GM12892 (cell line): ENCODE measurements around the gene IL17RE.

Source experiments
- DNase-seq: peaks from one replicate; pipeline ENCODE4 v3.0.0; 2011; ENCODE audit not compliant: insufficient read length
- FAIRE-seq: peaks from 2 replicates; lab custom pipeline; 2011; peaks lifted over from hg19 to GRCh38; lab: Jason Lieb, UNC
- POLR2A ChIP-seq: IDR thresholded peaks from 2 replicates; pipeline ENCODE4 v1.6.1; 2011; ENCODE audit warnings: low read depth, low read length, control low read depth
- POLR2AphosphoS5 ChIP-seq: IDR thresholded peaks from 2 replicates; pipeline ENCODE4 v1.6.1; 2011; ENCODE audit warnings: low read depth, low read length, control low read depth
- TAF1 ChIP-seq: IDR thresholded peaks from 2 replicates; pipeline ENCODE4 v1.6.1; 2011; ENCODE audit warnings: low read depth, mild to moderate bottlenecking, control low read depth, low read length, borderline replicate concordance

IL17RE gene

DNA sequence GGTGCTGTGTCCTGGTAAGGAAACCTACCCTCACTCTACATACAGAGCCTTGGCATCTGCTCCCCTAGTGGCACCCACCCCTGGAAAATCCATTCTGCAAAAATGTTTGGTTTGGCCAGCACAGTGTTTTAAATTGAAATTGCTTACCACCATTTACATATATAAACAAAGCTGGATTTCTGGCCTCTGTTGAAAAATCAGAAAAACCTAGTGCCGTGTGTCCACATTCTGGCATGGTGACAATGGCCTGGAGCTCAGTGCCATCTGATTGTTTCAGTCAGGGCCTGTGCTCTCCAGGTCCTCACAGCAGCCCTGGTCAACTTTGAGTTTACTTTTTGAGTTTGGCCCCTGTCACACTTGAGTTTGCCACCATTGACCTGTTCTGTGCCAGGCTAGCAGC, 11.4 kb downstream of the IL17RE start:
- FAIRE-seq = no peak
- TF ChIP-seq POLR2A (no peak), TAF1 (no peak), POLR2AphosphoS5 (no peak)
- DNase-seq = no peak

DNA sequence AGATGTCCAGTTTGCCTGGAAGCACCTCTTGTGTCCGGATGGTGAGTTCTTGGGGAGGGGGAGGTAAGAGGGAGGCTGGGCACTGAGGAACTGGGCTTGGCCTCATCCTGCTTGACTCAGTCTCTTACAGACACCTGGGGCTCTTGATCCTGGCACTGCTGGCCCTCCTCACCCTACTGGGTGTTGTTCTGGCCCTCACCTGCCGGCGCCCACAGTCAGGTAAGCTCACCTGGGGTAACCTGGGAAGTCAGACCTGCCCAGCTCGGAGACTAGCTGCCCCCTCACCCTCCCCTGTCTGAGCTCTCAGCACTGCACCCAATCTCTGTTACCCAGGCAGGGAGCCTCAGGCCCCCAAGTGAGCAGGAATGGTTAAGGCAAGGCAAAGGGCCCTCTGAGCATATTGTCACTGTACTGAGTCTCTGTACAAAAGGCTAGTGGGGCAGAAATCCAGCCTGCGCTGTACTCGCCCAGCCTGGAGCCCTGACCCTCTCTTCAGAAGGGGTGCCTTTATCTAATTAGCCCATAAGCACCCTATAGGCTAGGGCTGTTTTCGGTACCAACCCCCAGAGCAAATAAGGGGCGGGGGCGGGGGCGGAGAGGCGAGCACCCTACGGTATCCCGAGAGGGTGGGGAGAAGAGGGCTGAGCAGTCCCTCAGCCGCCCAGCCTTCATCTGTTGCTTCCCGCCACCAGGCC, 12.1 kb downstream of the IL17RE start:
- no peak for DNase-seq
- TF ChIP-seq TAF1 (no peak), POLR2A (no peak), POLR2AphosphoS5 (no peak)
- no peak for FAIRE-seq

DNA sequence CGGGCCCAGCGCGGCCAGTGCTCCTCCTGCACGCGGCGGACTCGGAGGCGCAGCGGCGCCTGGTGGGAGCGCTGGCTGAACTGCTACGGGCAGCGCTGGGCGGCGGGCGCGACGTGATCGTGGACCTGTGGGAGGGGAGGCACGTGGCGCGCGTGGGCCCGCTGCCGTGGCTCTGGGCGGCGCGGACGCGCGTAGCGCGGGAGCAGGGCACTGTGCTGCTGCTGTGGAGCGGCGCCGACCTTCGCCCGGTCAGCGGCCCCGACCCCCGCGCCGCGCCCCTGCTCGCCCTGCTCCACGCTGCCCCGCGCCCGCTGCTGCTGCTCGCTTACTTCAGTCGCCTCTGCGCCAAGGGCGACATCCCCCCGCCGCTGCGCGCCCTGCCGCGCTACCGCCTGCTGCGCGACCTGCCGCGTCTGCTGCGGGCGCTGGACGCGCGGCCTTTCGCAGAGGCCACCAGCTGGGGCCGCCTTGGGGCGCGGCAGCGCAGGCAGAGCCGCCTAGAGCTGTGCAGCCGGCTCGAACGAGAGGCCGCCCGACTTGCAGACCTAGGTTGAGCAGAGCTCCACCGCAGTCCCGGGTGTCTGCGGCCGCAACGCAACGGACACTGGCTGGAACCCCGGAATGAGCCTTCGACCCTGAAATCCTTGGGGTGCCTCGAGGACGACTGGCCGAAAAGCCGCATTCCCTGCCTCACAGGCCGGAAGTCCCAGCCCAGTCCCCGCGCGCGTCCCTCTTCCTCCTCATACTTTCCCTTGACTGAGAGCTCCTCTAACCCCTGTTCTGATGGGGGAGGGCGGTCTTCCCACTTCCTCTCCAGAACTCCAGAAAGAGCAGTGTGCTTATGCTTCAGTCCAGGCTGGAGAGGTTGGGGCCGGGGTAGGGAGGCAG, 12.8 kb downstream of the IL17RE start:
- DNase-seq (no peak), FAIRE-seq (no peak)
- no peak for TF ChIP-seq POLR2A
- no peak for TF ChIP-seq TAF1
- TF ChIP-seq POLR2AphosphoS5 = no peak

DNA sequence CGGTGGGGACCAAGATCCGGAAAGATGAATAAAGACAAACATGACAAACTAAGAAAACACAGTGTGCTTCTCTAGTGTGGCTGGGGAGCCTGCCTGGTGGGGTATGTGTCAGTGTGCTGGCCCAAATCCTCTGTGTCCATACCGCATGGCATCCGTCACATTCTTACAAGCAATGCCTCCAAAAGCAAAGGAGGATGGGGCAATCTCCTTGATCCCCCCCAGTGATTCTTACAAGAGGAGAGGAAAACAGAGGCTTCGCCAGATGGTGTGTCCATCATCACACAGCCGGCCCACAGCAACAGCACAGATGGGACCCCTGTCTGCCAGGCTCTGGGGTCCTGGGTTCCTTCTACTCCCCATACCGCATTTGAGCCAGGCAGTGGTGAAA, 13.7 kb downstream of the IL17RE start:
- DNase-seq (no peak), FAIRE-seq (no peak)
- TF ChIP-seq POLR2AphosphoS5 (no peak), TAF1 (no peak), POLR2A (no peak)

DNA sequence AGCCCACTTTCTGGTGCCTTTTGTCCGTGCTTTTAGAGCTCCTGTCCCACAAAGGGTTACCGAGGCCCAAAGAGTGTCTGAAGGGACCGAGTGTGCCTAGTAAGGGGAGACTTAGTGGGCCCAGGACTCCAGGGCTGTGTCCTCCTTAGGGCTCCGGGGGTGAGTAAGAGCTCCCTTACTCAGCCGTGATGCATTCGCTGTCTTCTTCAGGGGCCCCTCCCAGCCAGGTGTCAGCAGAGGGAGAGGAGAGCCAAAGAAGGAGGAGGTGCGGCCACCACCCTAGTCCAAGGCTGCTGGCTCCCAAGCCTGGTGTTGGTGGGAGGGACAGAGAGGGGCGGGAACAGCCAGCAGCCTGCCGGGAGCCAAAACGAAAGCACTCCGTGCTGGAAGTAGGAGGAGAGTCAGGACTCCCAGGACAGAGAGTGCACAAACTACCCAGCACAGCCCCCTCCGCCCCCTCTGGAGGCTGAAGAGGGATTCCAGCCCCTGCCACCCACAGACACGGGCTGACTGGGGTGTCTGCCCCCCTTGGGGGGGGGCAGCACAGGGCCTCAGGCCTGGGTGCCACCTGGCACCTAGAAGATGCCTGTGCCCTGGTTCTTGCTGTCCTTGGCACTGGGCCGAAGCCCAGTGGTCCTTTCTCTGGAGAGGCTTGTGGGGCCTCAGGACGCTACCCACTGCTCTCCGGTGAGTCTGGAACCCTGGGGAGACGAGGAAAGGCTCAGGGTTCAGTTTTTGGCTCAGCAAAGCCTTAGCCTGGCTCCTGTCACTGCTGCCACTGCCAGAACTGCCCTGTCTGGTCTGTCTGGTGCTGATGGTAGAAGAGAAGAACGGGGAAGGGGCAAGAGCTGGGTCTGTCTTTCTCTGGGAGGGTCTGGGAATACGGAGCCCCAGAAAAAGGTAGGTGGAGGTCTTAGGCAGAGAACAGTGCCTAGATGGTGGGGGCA, 14.4 kb downstream of the IL17RE start, which contains the start of gene IL17RC:
Gene IL17RC, plus strand, starts transcription at position 365 of the 947 bp plus-strand sequence. Its CDS starts 218 bp downstream, at position 583.
- DNase-seq (no peak), FAIRE-seq (no peak)
- no peak for TF ChIP-seq TAF1
- no peak for TF ChIP-seq POLR2AphosphoS5
- no peak for TF ChIP-seq POLR2A

DNA sequence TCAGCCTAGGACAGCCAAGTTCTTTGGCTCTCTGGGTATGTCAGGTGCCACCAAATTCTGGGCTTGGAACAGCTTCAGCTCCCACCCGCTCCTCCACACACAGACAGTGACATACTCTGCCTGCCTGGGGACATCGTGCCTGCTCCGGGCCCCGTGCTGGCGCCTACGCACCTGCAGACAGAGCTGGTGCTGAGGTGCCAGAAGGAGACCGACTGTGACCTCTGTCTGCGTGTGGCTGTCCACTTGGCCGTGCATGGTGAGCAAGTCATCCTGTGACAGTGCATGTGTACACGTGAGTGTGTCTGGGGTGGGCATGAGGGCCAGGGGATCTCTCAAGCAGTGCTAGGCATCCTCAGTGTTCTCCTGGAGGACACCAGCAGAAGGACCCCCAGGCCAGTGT, 15.2 kb downstream of the IL17RE start:
- DNase-seq (no peak), FAIRE-seq (no peak)
- TF ChIP-seq POLR2AphosphoS5 = no peak
- TF ChIP-seq TAF1 = no peak
- TF ChIP-seq POLR2A = no peak

DNA sequence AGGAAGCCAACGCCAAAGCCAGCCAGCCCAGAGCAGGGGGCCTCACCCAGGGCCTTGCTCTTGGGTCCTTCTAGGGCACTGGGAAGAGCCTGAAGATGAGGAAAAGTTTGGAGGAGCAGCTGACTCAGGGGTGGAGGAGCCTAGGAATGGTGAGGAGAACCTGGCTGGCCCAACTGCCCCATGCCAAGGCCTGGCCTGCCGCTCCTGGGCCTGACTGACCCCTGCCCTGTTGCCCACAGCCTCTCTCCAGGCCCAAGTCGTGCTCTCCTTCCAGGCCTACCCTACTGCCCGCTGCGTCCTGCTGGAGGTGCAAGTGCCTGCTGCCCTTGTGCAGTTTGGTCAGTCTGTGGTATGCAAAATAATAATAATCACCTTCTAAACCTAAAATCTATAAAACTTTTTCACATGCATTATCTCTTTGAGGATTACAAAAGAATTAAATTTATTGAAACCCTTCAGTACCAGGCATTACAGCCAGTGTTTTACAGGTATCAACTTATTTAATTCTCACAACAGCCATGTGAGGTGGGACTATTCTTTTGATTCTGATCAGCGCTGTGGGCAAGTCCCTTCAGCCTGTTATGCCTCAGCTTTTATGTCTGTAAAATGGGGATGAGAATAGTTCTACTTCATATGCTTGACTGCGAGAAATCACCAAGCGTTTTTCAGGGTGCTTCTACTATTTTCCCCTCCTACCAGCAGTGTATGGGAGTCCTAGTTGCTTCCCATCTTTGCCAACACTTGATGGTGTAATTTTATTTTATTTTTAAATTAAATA, 15.8 kb downstream of the IL17RE start:
- FAIRE-seq (no peak), DNase-seq (no peak)
- no peak for TF ChIP-seq TAF1
- TF ChIP-seq POLR2AphosphoS5 = no peak
- TF ChIP-seq POLR2A = no peak

DNA sequence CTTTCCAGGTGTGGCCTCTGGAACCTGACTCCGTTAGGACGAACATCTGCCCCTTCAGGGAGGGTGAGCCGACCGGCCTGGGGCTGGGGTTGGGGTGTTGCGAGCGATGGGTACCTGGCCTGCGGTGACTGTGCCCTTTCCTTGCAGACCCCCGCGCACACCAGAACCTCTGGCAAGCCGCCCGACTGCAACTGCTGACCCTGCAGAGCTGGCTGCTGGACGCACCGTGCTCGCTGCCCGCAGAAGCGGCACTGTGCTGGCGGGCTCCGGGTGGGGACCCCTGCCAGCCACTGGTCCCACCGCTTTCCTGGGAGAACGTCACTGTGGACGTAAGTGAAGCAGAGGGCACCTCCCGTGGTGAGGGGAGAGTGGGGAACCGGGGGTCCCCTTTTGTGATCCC, 25.5 kb downstream of the IL17RE start:
- FAIRE-seq (no peak), DNase-seq (no peak)
- TF ChIP-seq TAF1 (no peak), POLR2AphosphoS5 (no peak), POLR2A (no peak)

DNA sequence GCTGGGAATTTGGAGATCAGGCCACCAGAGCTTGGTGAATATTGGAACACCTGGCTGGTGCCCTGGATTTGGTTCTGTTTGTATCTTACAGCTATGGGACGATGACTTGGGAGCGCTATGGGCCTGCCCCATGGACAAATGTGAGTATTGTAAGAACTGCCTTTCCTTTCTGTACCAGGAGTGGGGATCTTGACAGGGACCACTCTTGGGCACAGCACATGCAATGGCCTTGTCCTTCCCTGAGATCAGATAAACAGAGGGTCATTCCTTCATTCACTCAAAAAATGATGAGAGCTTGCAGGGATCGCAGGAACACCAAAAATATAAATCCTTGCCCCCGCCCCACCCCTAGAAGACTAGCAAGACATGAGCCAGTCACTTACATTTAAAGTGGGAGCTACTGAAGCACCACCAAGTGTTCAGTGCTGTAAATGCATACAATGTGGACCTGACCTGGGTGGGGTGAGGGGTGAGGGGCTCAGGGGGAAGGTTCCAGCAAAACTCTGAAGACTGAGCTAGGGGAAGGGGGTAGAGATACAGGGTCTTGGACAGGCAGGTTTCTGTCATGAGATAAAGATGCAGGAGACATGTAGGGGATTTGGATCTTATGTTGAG, 28.3 kb downstream of the IL17RE start:
- DNase-seq (no peak), FAIRE-seq (no peak)
- TF ChIP-seq POLR2A (no peak), POLR2AphosphoS5 (no peak), TAF1 (no peak)

DNA sequence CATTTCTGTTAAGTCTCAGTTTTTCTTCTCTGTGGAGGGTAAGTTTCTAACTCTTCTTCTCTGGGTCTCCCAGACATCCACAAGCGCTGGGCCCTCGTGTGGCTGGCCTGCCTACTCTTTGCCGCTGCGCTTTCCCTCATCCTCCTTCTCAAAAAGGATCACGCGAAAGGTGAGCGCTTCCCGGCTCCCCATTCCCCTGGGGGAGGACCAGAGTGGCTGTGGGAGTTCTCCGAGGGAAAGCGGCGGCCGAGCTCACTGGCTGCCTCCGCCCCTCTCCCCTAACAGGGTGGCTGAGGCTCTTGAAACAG, 29.8 kb downstream of the IL17RE start:
- TF ChIP-seq POLR2AphosphoS5 = no peak
- TF ChIP-seq POLR2A = no peak
- no peak for TF ChIP-seq TAF1
- no peak for DNase-seq
- FAIRE-seq = no peak
